CD4-positive, alpha-beta T cell (primary cell): ENCODE results near the gene GTSF1L. TPM values are rescaled to one million over a fixed set of nuclear protein-coding genes. Genes with fewer than 3 reads are reported as not detected.

Experiments used
- ATAC-seq: fragments of 200-7000 bp; cut with Tn5 transposase; one replicate; pipeline ENCODE4 v1.10.0; 2022; ENCODE audit warnings: mild to moderate bottlenecking; ENCODE audit not compliant: poor library complexity
- CTCF ChIA-PET: fragments of 350-600 bp; sonication (Branson Sonifier 250); formaldehyde crosslinking; loops from one replicate; lab custom pipeline; 2021; ENCODE audit warnings: antibody characterized with exemption, inconsistent platforms; lab: Charles Lee
- POLR2A ChIA-PET: fragments of 350-600 bp; sonication (Branson Sonifier 250); formaldehyde crosslinking; loops from one replicate; lab custom pipeline; 2021; ENCODE audit warnings: antibody characterized with exemption, inconsistent platforms; lab: Charles Lee
- DNase-seq, 14 experiments: peaks; one replicate each; pipeline ENCODE4 v3.0.0-alpha.2; 2013 to 2020; ENCODE audit warnings: mixed read lengths in 2 of 14
- H3K27ac ChIP-seq, 2 donors: one replicate each; pipeline versions ENCODE4 v1.5.1 to v1.7.0; 2013; ENCODE audit warnings: low read length in 2 of 2, low read depth in 1 of 2, mild to moderate bottlenecking in 1 of 2
- H3K27me3 ChIP-seq, 2 experiments: 1 replicate in 1 of 2; 2 replicates in 1 of 2; pipeline versions ENCODE4 v1.6.1 to v1.7.0; 2013; ENCODE audit warnings: low read length in 2 of 2, control low read depth in 1 of 2, mild to moderate bottlenecking in 1 of 2, moderate library complexity in 1 of 2; ENCODE audit not compliant: insufficient read depth in 2 of 2, control insufficient read depth in 1 of 2
- H3K36me3 ChIP-seq: one replicate; pipeline ENCODE4 v1.6.1; 2013; ENCODE audit warnings: low read length, control low read depth; ENCODE audit not compliant: insufficient read depth
- H3K4me1 ChIP-seq: one replicate; pipeline ENCODE4 v1.6.1; 2013; ENCODE audit warnings: low read length, control low read depth; ENCODE audit not compliant: insufficient read depth
- H3K4me3 ChIP-seq: one replicate; pipeline ENCODE4 v1.5.1; 2013; ENCODE audit warnings: mild to moderate bottlenecking, low read length, moderate library complexity
- H3K9me3 ChIP-seq, 2 experiments: 1 replicate in 1 of 2; 2 replicates in 1 of 2; pipeline versions ENCODE4 v1.6.1 to v1.7.0; 2013; ENCODE audit warnings: low read length in 2 of 2, mild to moderate bottlenecking in 2 of 2, control low read depth in 1 of 2, moderate library complexity in 1 of 2; ENCODE audit not compliant: control insufficient read depth in 1 of 2, insufficient read depth in 1 of 2
- H3K27ac Mint-ChIP-seq: one replicate; pipeline ENCODE4 v1.8.0; 2020; ENCODE audit warnings: mixed read lengths
- H3K27me3 Mint-ChIP-seq: one replicate; pipeline ENCODE4 v1.8.0; 2021; ENCODE audit warnings: mixed read lengths
- H3K36me3 Mint-ChIP-seq: one replicate; pipeline ENCODE4 v1.8.0; 2021; ENCODE audit warnings: low read depth, mixed read lengths
- H3K4me1 Mint-ChIP-seq: one replicate; pipeline ENCODE4 v1.8.0; 2021; ENCODE audit warnings: low read depth, mixed read lengths
- H3K4me3 Mint-ChIP-seq: one replicate; pipeline ENCODE4 v1.8.0; 2020; ENCODE audit warnings: mild to moderate bottlenecking, mixed read lengths
- H3K9me3 Mint-ChIP-seq: one replicate; pipeline ENCODE4 v1.8.0; 2020; ENCODE audit warnings: mixed read lengths
- intact Hi-C, 2 experiments: fragments of 100-400 bp; cut with DNase I in 1 of 2; cut with micrococcal nuclease in 1 of 2; formaldehyde crosslinking; loops; one replicate each; pipeline versions ENCODE4 v1.15.1 to v1.9.0; 2023 to 2025; cut with DNase I, micrococcal nuclease
- total RNA-seq, 174 experiments: library from RNA in 2 of 174; stranded (reverse) in 2 of 174; gene quantifications; one replicate each; pipeline ENCODE4 v1.2.3 and lab custom pipeline; 2021 to 2026
- TF ChIP-seq, protein P1 (sequence below): fragments of 200-600 bp; IDR thresholded peaks from one replicate; pipeline ENCODE4 v1.8.0; 2022; ENCODE audit warnings: antibody characterized with exemption, mild to moderate bottlenecking

GTSF1L gene
- total RNA-seq, 2 experiments from 2014 or later: not detected

DNA sequence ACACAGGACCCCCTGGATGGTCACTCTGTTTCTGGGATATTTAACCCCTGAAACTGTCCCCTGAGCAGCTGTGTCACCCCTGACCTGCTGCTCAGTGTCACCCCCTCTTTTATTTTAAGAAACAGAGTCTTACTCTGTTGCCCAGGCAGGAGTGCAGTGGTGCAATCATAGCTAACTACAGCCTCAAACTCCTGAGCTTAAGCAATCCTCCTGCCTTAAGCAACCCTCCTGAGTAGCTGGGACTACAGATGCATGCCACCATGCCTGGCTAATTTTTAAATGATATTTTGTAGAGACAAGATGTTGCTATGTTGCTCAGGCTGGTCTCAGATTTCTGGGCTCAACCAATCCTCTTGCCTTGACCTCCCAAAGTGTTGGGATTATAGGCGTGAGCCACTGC, 21.5 kb upstream of the GTSF1L start:
- Histone ChIP-seq H3K4me1 (peaks cover 33% of the 10 kb centered on the region), H3K9me3 (no peaks in the 10 kb centered on the region), H3K4me3 (no peak overlapping the region), H3K27ac (no peak overlapping the region), H3K27me3 (no peaks in the 10 kb centered on the region), H3K36me3 (no peaks in the 10 kb centered on the region)
- Mint-ChIP-seq H3K4me3 (no peak overlapping the region), H3K27ac (no peak overlapping the region), H3K27me3 (no peaks in the 10 kb centered on the region), H3K36me3 (no peaks in the 10 kb centered on the region), H3K9me3 (no peaks in the 10 kb centered on the region), H3K4me1 (peaks cover 30% of the 10 kb centered on the region)
- ChIA-PET POLR2A (interaction anchor here (0.6 kb wide), 1 partner anchor 322 kb away, joined by 4 read pairs; no protein-coding TSS in a partner anchor), CTCF (interaction anchor here (0.7 to 1.3 kb wide), 2 partner anchors 216 to 332 kb away, joined by 3 to 5 read pairs; no protein-coding TSS in a partner anchor)
- DNase-seq (no peak), ATAC-seq (no peak)
- TF ChIP-seq, protein P1, sequence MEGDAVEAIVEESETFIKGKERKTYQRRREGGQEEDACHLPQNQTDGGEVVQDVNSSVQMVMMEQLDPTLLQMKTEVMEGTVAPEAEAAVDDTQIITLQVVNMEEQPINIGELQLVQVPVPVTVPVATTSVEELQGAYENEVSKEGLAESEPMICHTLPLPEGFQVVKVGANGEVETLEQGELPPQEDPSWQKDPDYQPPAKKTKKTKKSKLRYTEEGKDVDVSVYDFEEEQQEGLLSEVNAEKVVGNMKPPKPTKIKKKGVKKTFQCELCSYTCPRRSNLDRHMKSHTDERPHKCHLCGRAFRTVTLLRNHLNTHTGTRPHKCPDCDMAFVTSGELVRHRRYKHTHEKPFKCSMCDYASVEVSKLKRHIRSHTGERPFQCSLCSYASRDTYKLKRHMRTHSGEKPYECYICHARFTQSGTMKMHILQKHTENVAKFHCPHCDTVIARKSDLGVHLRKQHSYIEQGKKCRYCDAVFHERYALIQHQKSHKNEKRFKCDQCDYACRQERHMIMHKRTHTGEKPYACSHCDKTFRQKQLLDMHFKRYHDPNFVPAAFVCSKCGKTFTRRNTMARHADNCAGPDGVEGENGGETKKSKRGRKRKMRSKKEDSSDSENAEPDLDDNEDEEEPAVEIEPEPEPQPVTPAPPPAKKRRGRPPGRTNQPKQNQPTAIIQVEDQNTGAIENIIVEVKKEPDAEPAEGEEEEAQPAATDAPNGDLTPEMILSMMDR: no peak
- intact Hi-C loops: loop anchor here in 1 of 2 experiments (2.0 to 5.0 kb wide), 2 partner anchors 299 to 439 kb away; partner anchors contain the start of gene JPH2

DNA sequence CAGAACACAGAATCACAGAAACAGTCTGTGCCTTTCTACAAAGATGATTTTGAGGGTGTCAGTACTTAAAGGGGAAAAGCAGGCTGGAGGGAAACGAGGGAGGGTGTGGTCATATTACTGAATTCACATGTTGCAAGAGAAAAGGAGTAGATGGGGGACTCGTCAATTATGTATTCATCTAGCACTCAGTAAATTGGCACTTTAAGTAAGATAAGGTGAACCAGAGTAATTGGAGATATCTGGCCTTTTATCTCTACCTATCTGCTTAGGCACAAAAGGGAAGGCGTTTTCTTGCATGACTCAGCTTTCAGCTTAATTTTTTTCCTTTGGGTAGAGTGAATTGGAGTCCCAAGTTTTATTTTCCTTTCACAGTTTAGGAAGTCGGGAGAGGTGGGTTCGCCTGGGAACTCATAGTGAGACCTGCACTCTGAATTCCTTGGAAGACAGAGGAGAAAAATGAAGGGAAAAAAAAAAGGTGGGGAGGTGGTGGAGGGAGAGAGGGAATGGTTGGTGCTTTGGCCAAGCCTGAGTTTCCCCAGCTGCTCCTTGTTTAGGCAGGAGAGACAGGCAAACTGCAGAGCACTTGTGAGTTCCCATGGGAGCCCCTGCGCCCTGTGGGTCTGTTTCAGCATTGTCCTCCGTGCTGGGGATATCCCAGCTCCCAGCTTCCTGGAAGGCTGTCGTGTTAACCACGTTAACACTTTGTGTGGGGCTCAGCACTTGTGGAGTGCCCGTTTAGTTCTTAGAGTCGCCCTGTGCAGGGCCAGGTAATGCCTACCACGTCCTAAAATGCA, 19.7 kb upstream of the GTSF1L start:
- Histone ChIP-seq H3K36me3 (no peaks in the 10 kb centered on the region), H3K27ac (no peak overlapping the region), H3K4me3 (no peak overlapping the region), H3K27me3 (no peaks in the 10 kb centered on the region), H3K4me1 (peaks cover 20% of the 10 kb centered on the region), H3K9me3 (no peaks in the 10 kb centered on the region)
- H3K9me3 Mint-ChIP-seq: no peaks in the 10 kb centered on the region
- TF ChIP-seq, protein P1: no peak
- H3K27me3 Mint-ChIP-seq: no peaks in the 10 kb centered on the region
- no peaks in the 10 kb centered on the region for H3K36me3 Mint-ChIP-seq
- H3K4me3 Mint-ChIP-seq: no peak overlapping the region
- H3K27ac Mint-ChIP-seq: no peak overlapping the region
- DNase-seq (no peak), ATAC-seq (no peak)
- POLR2A ChIA-PET: no interaction called here
- CTCF ChIA-PET: no interaction called here
- intact Hi-C loops: loop anchor here in 1 of 2 experiments (5.0 kb wide), 1 partner anchor 441 kb away; the partner anchor contains the start of gene JPH2
- peaks cover 20% of the 10 kb centered on the region for H3K4me1 Mint-ChIP-seq

DNA sequence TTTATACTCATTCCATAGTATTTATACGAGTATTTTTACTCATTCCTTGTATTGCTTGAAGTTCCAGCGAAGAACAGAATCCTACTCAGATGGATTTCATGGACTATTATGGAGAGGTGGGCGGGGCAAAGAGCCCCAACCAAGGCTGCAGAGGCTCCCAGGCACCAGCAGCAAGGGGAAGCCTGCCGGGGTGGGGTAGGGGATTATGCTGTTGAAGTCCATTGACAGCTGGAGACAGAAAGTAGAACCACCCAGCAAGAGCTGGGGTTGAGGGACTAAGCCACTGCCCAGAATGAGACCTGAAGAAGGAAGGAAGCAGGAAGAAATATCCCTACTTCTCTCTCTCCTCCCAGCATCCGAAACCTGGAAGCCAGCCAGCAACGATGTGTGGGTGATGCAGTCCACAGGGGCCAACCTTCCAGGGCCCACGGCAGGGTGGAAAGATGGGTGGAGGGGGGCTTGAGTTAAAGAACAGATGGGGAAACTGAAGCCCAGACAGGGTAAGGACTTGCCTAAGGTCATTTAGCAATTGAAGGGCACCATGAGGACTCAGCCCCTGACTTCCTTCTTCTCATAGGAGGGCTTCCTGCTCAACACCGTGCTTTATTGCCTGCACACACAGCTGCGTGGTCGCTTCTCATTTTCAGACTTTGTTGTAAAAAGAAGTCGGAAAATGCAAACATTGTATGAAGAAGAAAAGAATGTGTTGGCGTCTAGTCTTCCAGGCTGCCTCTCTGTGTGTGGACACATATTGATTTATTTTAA, 18.3 kb upstream of the GTSF1L start:
- Histone ChIP-seq H3K4me1 (peaks cover 8% of the 10 kb centered on the region), H3K9me3 (no peaks in the 10 kb centered on the region), H3K36me3 (no peaks in the 10 kb centered on the region), H3K4me3 (no peak overlapping the region), H3K27me3 (no peaks in the 10 kb centered on the region), H3K27ac (no peak overlapping the region)
- H3K4me1 Mint-ChIP-seq: peaks cover 8% of the 10 kb centered on the region
- ChIA-PET POLR2A (no interaction called here), CTCF (no interaction called here)
- peak overlapping the region; percentile 22 for H3K4me3 Mint-ChIP-seq
- H3K27ac Mint-ChIP-seq: no peak overlapping the region
- H3K36me3 Mint-ChIP-seq: no peaks in the 10 kb centered on the region
- H3K27me3 Mint-ChIP-seq: no peaks in the 10 kb centered on the region
- no peak for DNase-seq
- H3K9me3 Mint-ChIP-seq: no peaks in the 10 kb centered on the region
- intact Hi-C loops: loop anchor here in 1 of 2 experiments (5.0 kb wide), 1 partner anchor 442 kb away; the partner anchor contains the start of gene JPH2
- TF ChIP-seq, protein P1: no peak
- no peak for ATAC-seq
